Tibial artery (tissue), 4 donors: ENCODE results near the gene ARHGAP8.

Source experiments
- DNase-seq, 2 donors: peaks; one replicate each; pipeline ENCODE4 v3.0.0-alpha.2; 2019
- H3K27ac ChIP-seq, 2 donors: fragments of 200-600 bp; sonication (generic) in 1 of 2; 1 replicate in 1 of 2; 2 replicates in 1 of 2; pipeline ENCODE4 v1.5.1; 2018 to 2019; ENCODE audit warnings: mild to moderate bottlenecking in 1 of 2
- H3K27me3 ChIP-seq, 2 donors: fragments of 200-600 bp; sonication (generic) in 1 of 2; one replicate each; pipeline versions ENCODE4 v1.5.1 to v1.6.0; 2016 to 2019
- H3K36me3 ChIP-seq, 3 donors: fragments of 200-600 bp; sonication (generic) in 2 of 3; one replicate each; pipeline ENCODE4 v1.5.1; 2016 to 2019; ENCODE audit warnings: mild to moderate bottlenecking in 2 of 3
- H3K4me1 ChIP-seq, 4 donors: fragments of 200-600 bp; sonication (generic) in 2 of 4; 1 replicate in 3 of 4; 2 replicates in 1 of 4; pipeline ENCODE4 v1.5.1; 2016 to 2019
- H3K4me3 ChIP-seq, 2 donors: fragments of 200-600 bp; sonication (generic) in 1 of 2; 1 replicate in 1 of 2; 2 replicates in 1 of 2; pipeline ENCODE4 v1.5.1; 2018 to 2019; ENCODE audit warnings: mild to moderate bottlenecking in 2 of 2
- H3K9me3 ChIP-seq, 3 donors: fragments of 200-600 bp; sonication (generic) in 1 of 3; one replicate each; pipeline ENCODE4 v1.5.1; 2016 to 2019
- intact Hi-C: fragments of 100-400 bp; cut with DNase I; formaldehyde crosslinking; loops from one replicate; pipeline ENCODE4 v1.15.0; 2023; ENCODE audit warnings: low total_unique reads
- TF ChIP-seq, protein P1 (sequence below), 2 experiments: fragments of 200-600 bp in 1 of 2; fragments of 450-650 bp in 1 of 2; IDR thresholded peaks; one replicate each; pipeline ENCODE4 v1.5.1; 2017 to 2019; ENCODE audit warnings: antibody characterized with exemption in 2 of 2, mild to moderate bottlenecking in 1 of 2, moderate library complexity in 1 of 2

Gene ARHGAP8

DNA sequence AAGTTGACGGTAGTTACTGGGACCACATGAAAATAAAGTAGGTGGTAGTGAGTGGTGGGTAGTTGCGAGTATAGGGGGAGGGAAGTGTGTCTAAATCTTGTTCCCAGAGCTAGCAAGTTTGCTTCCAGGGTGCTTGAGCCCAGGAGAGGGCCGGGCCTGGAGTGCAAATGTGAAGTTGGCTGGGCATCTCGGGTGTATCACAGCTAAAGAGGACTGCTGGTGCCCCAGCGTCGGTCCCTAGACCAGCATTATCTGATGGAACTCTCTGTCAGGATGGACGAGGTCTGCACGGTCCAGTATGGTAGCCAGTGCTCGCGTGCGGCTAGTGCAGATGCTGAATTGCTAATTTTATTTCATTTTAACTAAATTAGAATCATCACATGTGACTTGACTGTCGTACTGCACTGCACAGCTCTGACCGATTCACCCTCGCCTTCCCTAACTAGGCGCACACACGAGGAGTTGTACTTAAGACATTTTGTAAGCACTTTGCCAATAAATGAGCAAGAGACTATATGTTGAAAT lies 75.4 kb downstream of the ARHGAP8 start:
- TF ChIP-seq, protein P1, sequence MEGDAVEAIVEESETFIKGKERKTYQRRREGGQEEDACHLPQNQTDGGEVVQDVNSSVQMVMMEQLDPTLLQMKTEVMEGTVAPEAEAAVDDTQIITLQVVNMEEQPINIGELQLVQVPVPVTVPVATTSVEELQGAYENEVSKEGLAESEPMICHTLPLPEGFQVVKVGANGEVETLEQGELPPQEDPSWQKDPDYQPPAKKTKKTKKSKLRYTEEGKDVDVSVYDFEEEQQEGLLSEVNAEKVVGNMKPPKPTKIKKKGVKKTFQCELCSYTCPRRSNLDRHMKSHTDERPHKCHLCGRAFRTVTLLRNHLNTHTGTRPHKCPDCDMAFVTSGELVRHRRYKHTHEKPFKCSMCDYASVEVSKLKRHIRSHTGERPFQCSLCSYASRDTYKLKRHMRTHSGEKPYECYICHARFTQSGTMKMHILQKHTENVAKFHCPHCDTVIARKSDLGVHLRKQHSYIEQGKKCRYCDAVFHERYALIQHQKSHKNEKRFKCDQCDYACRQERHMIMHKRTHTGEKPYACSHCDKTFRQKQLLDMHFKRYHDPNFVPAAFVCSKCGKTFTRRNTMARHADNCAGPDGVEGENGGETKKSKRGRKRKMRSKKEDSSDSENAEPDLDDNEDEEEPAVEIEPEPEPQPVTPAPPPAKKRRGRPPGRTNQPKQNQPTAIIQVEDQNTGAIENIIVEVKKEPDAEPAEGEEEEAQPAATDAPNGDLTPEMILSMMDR (IDR thresholded peaks at IDR 0.05) = no peak
- Histone ChIP-seq H3K27ac (no peak overlapping the region), H3K4me3 (no peak overlapping the region), H3K36me3 (peaks cover 0 to 18% (median 0%) of the 10 kb centered on the region in 3 donors), H3K27me3 (no peaks in the 10 kb centered on the region), H3K9me3 (no peaks in the 10 kb centered on the region), H3K4me1 (no peaks in the 10 kb centered on the region)
- no peak for DNase-seq
- intact Hi-C loops = no loop called here

DNA sequence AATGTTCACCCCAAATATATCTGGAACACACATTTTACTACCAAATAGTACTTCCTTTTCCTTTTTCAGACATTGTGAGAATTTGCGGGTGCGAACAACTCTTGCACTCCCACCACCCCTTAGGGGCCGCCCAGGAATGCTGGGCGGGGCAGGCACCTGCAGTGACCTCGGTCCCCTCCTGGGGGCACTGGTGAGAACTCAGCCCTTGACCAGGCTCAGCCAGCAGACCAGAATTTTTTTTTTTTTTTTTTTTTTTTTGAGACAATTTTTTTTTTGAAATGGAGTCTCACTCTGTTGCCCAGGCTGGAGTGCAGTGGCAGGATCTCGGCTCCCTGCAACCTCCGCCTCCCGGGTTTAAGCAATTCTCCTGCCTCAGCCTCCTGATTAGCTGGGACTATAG lies 75.8 kb downstream of the ARHGAP8 start:
- DNase-seq = no peak
- Histone ChIP-seq H3K4me3 (no peak overlapping the region), H3K9me3 (no peaks in the 10 kb centered on the region), H3K27me3 (no peaks in the 10 kb centered on the region), H3K36me3 (peaks cover 0 to 15% (median 0%) of the 10 kb centered on the region in 3 donors), H3K27ac (no peak overlapping the region), H3K4me1 (no peaks in the 10 kb centered on the region)
- TF ChIP-seq, protein P1 (IDR thresholded peaks at IDR 0.05) = no peak
- intact Hi-C loops = no loop called here

DNA sequence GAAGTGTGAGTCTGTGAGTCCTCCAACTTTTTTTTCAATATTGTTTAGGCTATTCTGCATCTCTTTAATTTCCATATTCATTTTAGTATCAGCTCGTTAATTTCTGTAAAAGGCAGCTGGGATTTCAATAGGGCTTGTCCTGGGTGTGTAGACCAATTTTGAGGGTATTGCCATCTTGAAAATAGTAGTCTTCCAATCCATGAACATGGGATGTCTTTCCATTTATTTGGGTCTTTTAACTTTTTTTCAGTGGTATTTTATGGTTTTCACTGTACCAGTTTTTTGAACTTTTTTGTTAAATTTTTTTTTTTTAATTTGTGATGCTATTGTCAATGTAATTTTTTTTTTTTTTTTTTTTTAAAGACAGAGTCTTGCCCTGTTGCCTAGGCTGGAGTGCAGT lies 79.5 kb downstream of the ARHGAP8 start:
- Histone ChIP-seq H3K27me3 (no peaks in the 10 kb centered on the region), H3K9me3 (peaks cover 0 to 16% (median 3%) of the 10 kb centered on the region in 3 donors), H3K36me3 (peaks cover 0 to 3% (median 0%) of the 10 kb centered on the region in 3 donors), H3K4me1 (no peaks in the 10 kb centered on the region), H3K4me3 (no peak overlapping the region), H3K27ac (no peak overlapping the region)
- intact Hi-C loops = no loop called here
- no peak for DNase-seq
- TF ChIP-seq, protein P1 (IDR thresholded peaks at IDR 0.05) = no peak

DNA sequence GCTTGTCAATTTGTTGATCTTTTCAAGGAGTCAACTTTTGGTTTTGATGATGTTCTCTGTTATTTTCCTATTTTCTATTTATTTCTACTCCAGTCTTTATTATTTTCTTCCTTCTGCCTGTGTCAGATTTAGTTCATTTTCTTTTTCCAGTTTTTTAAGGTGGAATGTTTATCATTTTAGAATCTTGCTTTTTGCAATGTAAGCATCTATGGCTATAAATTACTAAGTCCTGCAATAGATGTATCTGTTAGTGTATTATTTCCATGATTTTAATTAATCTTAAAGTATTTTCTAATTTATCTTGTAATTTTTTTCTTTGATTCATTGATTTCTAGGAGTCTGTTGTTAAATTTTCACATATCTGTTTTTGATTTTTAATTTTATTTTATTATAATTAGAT lies 81.7 kb downstream of the ARHGAP8 start:
- H3K4me1 ChIP-seq = no peaks in the 10 kb centered on the region
- no peak overlapping the region for H3K27ac ChIP-seq
- no peaks in the 10 kb centered on the region for H3K27me3 ChIP-seq
- H3K9me3 ChIP-seq = peaks cover 0 to 16% (median 3%) of the 10 kb centered on the region in 3 donors
- H3K4me3 ChIP-seq = no peak overlapping the region
- TF ChIP-seq, protein P1 (IDR thresholded peaks at IDR 0.05) = no peak
- no peak for DNase-seq
- H3K36me3 ChIP-seq = peaks cover 0 to 3% (median 0%) of the 10 kb centered on the region in 3 donors
- intact Hi-C loops = no loop called here

DNA sequence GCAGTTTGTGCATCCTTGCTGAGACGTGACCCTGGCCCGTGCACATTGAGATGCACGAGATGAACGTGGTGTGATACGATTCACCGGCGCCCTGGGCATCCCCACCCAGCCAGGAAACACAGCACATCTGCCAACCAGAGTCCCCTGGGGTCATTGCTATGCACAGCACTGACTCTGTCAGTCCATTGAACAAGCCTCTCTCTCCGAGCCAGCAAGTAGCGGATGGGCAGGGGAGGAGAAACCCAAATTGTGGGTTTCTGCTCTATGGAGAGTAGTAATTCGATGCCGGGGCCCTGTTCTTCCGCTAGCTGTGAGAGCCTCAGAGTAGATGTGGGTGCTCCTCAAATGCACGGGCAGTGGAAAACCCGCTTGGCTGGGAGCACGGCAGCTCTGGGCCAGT lies 85.1 kb downstream of the ARHGAP8 start:
- intact Hi-C loops = no loop called here
- H3K4me3 ChIP-seq = no peak overlapping the region
- peaks cover 0 to 3% (median 0%) of the 10 kb centered on the region in 3 donors for H3K36me3 ChIP-seq
- no peak overlapping the region for H3K27ac ChIP-seq
- peaks cover 0 to 16% (median 3%) of the 10 kb centered on the region in 3 donors for H3K9me3 ChIP-seq
- TF ChIP-seq, protein P1 (IDR thresholded peaks at IDR 0.05) = no peak
- no peaks in the 10 kb centered on the region for H3K27me3 ChIP-seq
- no peaks in the 10 kb centered on the region for H3K4me1 ChIP-seq
- DNase-seq = no peak
